Testis (tissue), 3 donors: ENCODE data around the gene MAST3. TPM values are rescaled to one million over a fixed set of nuclear protein-coding genes. Genes with fewer than 3 reads are reported as not detected.

Source experiments
- DNase-seq: peaks from one replicate; pipeline ENCODE4 v3.0.0-alpha.2; 2019
- H3K27ac ChIP-seq, 2 donors: fragments of 200-600 bp; sonication (generic); one replicate each; pipeline ENCODE4 v1.5.1; 2019
- H3K27me3 ChIP-seq: fragments of 200-600 bp; sonication (generic); one replicate; pipeline ENCODE4 v1.5.1; 2019
- H3K36me3 ChIP-seq: fragments of 200-600 bp; sonication (generic); one replicate; pipeline ENCODE4 v1.5.1; 2017; ENCODE audit warnings: low read depth; ENCODE audit errors: missing control alignments
- H3K4me1 ChIP-seq: fragments of 200-600 bp; sonication (generic); one replicate; pipeline ENCODE4 v1.5.1; 2019
- H3K4me3 ChIP-seq, 2 donors: fragments of 200-600 bp; sonication (generic); one replicate each; pipeline ENCODE4 v1.5.1; 2017 to 2019
- H3K9me3 ChIP-seq: fragments of 200-600 bp; sonication (generic); one replicate; pipeline ENCODE4 v1.5.1; 2017
- CTCF ChIP-seq, 3 experiments: fragments of 450-650 bp in 2 of 3; fragments of 200-600 bp in 1 of 3; sonication (generic) in 1 of 3; IDR thresholded peaks; one replicate each; pipeline ENCODE4 v1.5.1; 2016 to 2019; ENCODE audit warnings: antibody characterized with exemption in 3 of 3, mild to moderate bottlenecking in 2 of 3, moderate library complexity in 1 of 3
- POLR2A ChIP-seq: fragments of 450-650 bp; IDR thresholded peaks from one replicate; pipeline ENCODE4 v1.6.1; 2017; ENCODE audit warnings: antibody characterized with exemption, mild to moderate bottlenecking, moderate library complexity
- WGBS, 2 donors: methylation state at CpG; one replicate each; pipeline ENCODE4 v1.1.5; 2018; 5-methylcytosine and 5-hydroxymethylcytosine counted together
- intact Hi-C: fragments of 100-400 bp; cut with DNase I; formaldehyde crosslinking; loops from one replicate; pipeline ENCODE4 v1.15.1; 2023; ENCODE audit warnings: low total_unique reads
- polyA plus RNA-seq: library from polyadenylated mRNA; stranded (reverse); fragments of 350-450 nt; fragmentation: Illumina TruSeq; extraction: RNeasy Lipid Tissue Mini Kit (QIAGEN cat#74804); gene quantifications from one replicate; pipeline ENCODE4 v1.2.3, GENCODE V29; 2014; ENCODE audit warnings: low read depth, low replicate concordance; ENCODE audit not compliant: insufficient read depth
- total RNA-seq, 2 donors: library from RNA; depleted of rRNA; stranded (reverse); fragments of >200 nt; gene quantifications; one replicate each; pipeline ENCODE4 v1.2.3, GENCODE V29; 2016

MAST3 gene
- total and polyA plus RNA-seq, 3 donors from 2014 or later = 5.0 to 11.2 (median 9.7) TPM

GRCh38 chr19:18112989-18113478 lies 15.5 kb downstream of the MAST3 start:
- Histone ChIP-seq H3K4me3 (no peak overlapping the region), H3K27ac (no peak overlapping the region), H3K4me1 (peaks cover 7% of the 10 kb centered on the region), H3K9me3 (no peaks in the 10 kb centered on the region), H3K27me3 (no peaks in the 10 kb centered on the region), H3K36me3 (no peaks in the 10 kb centered on the region)
- 43 to 44% methylated on average over 9 of the region's 9 CpGs for WGBS, 2 donors
- intact Hi-C loops = loop anchor here (10.0 kb wide), 1 partner anchor 52 kb away; no protein-coding TSS in a partner anchor
- TF ChIP-seq POLR2A (no peak), CTCF (IDR thresholded peaks at IDR 0.05) (peak; percentile 58 to 88 (median 84))
- peak; percentile 90 for DNase-seq

GRCh38 chr19:18113827-18114226 lies 16.2 kb downstream of the MAST3 start:
- no peaks in the 10 kb centered on the region for H3K36me3 ChIP-seq
- no peak for DNase-seq
- H3K27ac ChIP-seq = no peak overlapping the region
- peaks cover 15% of the 10 kb centered on the region for H3K4me1 ChIP-seq
- 94 to 95% methylated on average over 5 of the region's 5 CpGs for WGBS, 2 donors
- no peaks in the 10 kb centered on the region for H3K27me3 ChIP-seq
- H3K4me3 ChIP-seq = no peak overlapping the region
- intact Hi-C loops = loop anchor here (10.0 kb wide), 1 partner anchor 51 kb away; no protein-coding TSS in a partner anchor
- TF ChIP-seq CTCF (IDR thresholded peaks at IDR 0.05) = no peak
- H3K9me3 ChIP-seq = no peaks in the 10 kb centered on the region

- TF ChIP-seq POLR2A (no peak), CTCF (IDR thresholded peaks at IDR 0.05) (no peak)
- H3K4me1 ChIP-seq = peaks cover 21% of the 10 kb centered on the region
- no peaks in the 10 kb centered on the region for H3K27me3 ChIP-seq
- no peaks in the 10 kb centered on the region for H3K36me3 ChIP-seq
- H3K27ac ChIP-seq = no peak overlapping the region
- no peak for DNase-seq
- no peak overlapping the region for H3K4me3 ChIP-seq
- no peaks in the 10 kb centered on the region for H3K9me3 ChIP-seq
- 94 to 96% methylated on average over 4 of the region's 4 CpGs for WGBS, 2 donors
- intact Hi-C loops = loop anchor here (10.0 kb wide), 1 partner anchor 50 kb away; no protein-coding TSS in a partner anchor
These were observed 16.9 kb downstream of the MAST3 start for GRCh38 chr19:18114483-18114882.

- Histone ChIP-seq H3K27ac (no peak overlapping the region), H3K4me3 (peak overlapping the region; percentile 76 to 79), H3K27me3 (no peaks in the 10 kb centered on the region), H3K9me3 (no peaks in the 10 kb centered on the region), H3K36me3 (no peaks in the 10 kb centered on the region), H3K4me1 (peaks cover 21% of the 10 kb centered on the region)
- no peak for DNase-seq
- WGBS, 2 donors = 6 to 14% methylated on average over 11 of the region's 11 CpGs
- intact Hi-C loops = loop anchor here (5.0 to 10.0 kb wide), 2 partner anchors 47 to 135 kb away; no protein-coding TSS in a partner anchor
- TF ChIP-seq POLR2A (no peak), CTCF (IDR thresholded peaks at IDR 0.05) (no peak)
These were observed 19.8 kb downstream of the MAST3 start for GRCh38 chr19:18117364-18117691.
